Measurements from ENCODE around the gene ZAR1L. TPM values are rescaled to one million over a fixed set of nuclear protein-coding genes. Genes with fewer than 3 reads are reported as not detected.

The ZAR1L gene
- total RNA-seq, 1 experiment from 2014 or later = not detected

DNA sequence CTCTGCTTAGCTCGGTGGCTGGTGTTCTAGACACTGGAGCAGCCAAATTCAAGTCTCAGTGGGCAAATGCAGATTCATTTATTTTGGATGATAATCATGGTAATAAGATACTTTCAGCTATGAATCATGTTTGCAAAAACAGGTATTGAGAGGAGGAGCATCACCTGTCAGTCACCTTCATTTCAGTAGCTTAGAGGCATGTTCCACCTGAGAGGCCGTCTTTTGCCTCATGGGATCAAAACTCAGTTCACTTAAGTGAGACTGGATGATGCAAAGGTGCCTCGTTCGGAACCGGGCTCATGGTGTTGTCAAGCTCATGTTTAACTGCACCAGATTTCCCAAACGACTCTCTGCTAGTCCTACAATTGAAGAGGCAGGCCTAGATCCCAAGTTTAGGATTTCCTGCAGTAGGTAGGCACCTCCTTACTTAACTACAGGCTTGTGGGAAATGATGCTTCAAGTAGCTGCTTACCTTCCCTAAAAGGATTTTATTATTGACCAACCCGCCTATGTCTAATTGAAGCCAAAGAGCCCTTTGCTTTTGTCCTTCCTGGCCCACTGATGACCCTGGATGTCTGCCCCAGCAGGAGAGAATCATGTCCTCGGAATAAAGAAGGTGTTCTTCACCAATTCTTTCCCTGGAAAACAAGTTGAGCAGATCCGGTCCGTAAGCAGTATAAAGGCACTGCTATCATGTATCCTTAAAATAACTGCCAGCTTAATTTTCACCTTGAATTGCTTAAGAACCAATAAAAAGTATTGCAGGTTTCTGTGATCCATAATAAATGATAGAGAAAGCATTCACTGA, 60.0 kb downstream of the ZAR1L start:
- intact Hi-C loops (cut with micrococcal nuclease) = no loop called here
- H3K4me3 ChIP-seq (ENCODE audit: low read length) = peak overlapping the region; percentile 62; the same call in 1 of the 2 replicates
- H3K9ac ChIP-seq (ENCODE audit: low read length) = no peak overlapping the region
- POLR2A ChIA-PET (ENCODE audit: unreplicated experiment) = interaction anchor here (0.9 kb wide), 1 partner anchor 8 kb away, joined by 3 read pairs; no protein-coding TSS in a partner anchor
- H3K9me2 ChIP-seq (replicated peaks; ENCODE audit: low read length) = no peaks in the 10 kb centered on the region
- peaks cover 22% of the 10 kb centered on the region for H3K4me1 ChIP-seq (ENCODE audit: insufficient read depth, low read length)
- H3K4me2 ChIP-seq (ENCODE audit: low read length) = peak overlapping the region; percentile 80
- ATAC-seq (peak; percentile 41), DNase-seq (peak; percentile 45)
- BruUV-seq (replicated peaks) = no TSS peak
- no peaks in the 10 kb centered on the region for H4K20me1 ChIP-seq (ENCODE audit: low read length)
- TF ChIP-seq EZH2phosphoT487 (IDR thresholded peaks at IDR 0.05; ENCODE audit: borderline replicate concordance, low read length) (no peak), CTCF (conservative IDR thresholded peaks at IDR 0.05; ENCODE audit: low read depth, low read length) (no peak), EZH2 (IDR thresholded peaks at IDR 0.05; ENCODE audit: low read length, unreplicated experiment) (no peak)
- CTCF ChIA-PET = interaction anchor here (0.6 to 0.7 kb wide), 2 partner anchors 33 to 935 kb away, joined by 3 to 5 read pairs; no protein-coding TSS in a partner anchor
- no peaks in the 10 kb centered on the region for H3F3A ChIP-seq (ENCODE audit: low read length, unreplicated experiment)
- no peaks in the 10 kb centered on the region for H3K79me2 ChIP-seq (ENCODE audit: low read length)
- no peaks in the 10 kb centered on the region for H3K27me3 ChIP-seq (ENCODE audit: low read length)
- no peak overlapping the region for H3K27ac ChIP-seq (ENCODE audit: low read length)
- H3K36me3 ChIP-seq (ENCODE audit: low read depth, low read length) = no peaks in the 10 kb centered on the region
- peak overlapping the region; percentile 84 for H2AFZ ChIP-seq (ENCODE audit: low read length)
- no peaks in the 10 kb centered on the region for H3K9me3 ChIP-seq (ENCODE audit: low read length)

DNA sequence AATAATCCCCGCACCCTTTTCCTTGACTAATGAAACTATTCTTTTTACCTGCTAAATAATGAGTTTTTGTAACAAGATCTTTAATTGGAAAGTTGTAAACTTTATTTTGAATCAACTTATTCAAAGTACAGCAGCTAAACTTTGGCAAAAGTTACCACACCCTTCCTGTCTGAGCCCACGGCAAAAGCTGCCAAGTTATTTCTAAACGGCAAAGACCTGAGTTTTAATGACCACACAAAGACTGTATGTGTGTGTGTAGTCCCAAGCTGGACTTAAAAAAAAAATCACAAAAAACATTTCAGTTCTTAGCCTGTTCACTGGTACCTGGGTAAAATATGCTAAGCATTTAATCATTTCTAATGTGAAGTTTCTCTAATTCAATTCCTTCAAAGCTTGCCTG, 60.7 kb downstream of the ZAR1L start:
- H3K4me1 ChIP-seq (ENCODE audit: insufficient read depth, low read length) = peaks cover 22% of the 10 kb centered on the region
- H3K27ac ChIP-seq (ENCODE audit: low read length) = no peak overlapping the region
- ChIA-PET POLR2A (ENCODE audit: unreplicated experiment) (no interaction called here), CTCF (interaction anchor here (0.6 to 0.7 kb wide), 2 partner anchors 34 to 934 kb away, joined by 3 to 5 read pairs; no protein-coding TSS in a partner anchor)
- no peak overlapping the region for H3K9ac ChIP-seq (ENCODE audit: low read length)
- peak overlapping the region; percentile 80 for H3K4me2 ChIP-seq (ENCODE audit: low read length)
- H3K27me3 ChIP-seq (ENCODE audit: low read length) = no peaks in the 10 kb centered on the region
- H3K9me2 ChIP-seq (replicated peaks; ENCODE audit: low read length) = no peaks in the 10 kb centered on the region
- H3K4me3 ChIP-seq (ENCODE audit: low read length) = peak overlapping the region; percentile 62
- H3K9me3 ChIP-seq (ENCODE audit: low read length) = no peaks in the 10 kb centered on the region
- TF ChIP-seq EZH2phosphoT487 (IDR thresholded peaks at IDR 0.05; ENCODE audit: borderline replicate concordance, low read length) (no peak), CTCF (conservative IDR thresholded peaks at IDR 0.05; ENCODE audit: low read depth, low read length) (no peak), EZH2 (IDR thresholded peaks at IDR 0.05; ENCODE audit: low read length, unreplicated experiment) (no peak)
- DNase-seq = no peak
- H3F3A ChIP-seq (ENCODE audit: low read length, unreplicated experiment) = no peaks in the 10 kb centered on the region
- no peaks in the 10 kb centered on the region for H4K20me1 ChIP-seq (ENCODE audit: low read length)
- TSS peak; percentile 70 for BruUV-seq (replicated peaks)
- ATAC-seq = peak; percentile 57
- intact Hi-C loops (cut with micrococcal nuclease) = no loop called here
- H2AFZ ChIP-seq (ENCODE audit: low read length) = peak overlapping the region; percentile 84
- H3K79me2 ChIP-seq (ENCODE audit: low read length) = no peaks in the 10 kb centered on the region
- H3K36me3 ChIP-seq (ENCODE audit: low read depth, low read length) = no peaks in the 10 kb centered on the region

GRCh38 chr13:32253911-32254399, 61.2 kb downstream of the ZAR1L start:
- BruUV-seq (replicated peaks) = no TSS peak
- H4K20me1 ChIP-seq (ENCODE audit: low read length) = no peaks in the 10 kb centered on the region
- H3K4me3 ChIP-seq (ENCODE audit: low read length) = peak overlapping the region; percentile 62
- H3K27ac ChIP-seq (ENCODE audit: low read length) = no peak overlapping the region
- ATAC-seq (peak; percentile 43), DNase-seq (no peak)
- CTCF ChIA-PET = no interaction called here
- no peak overlapping the region for H3K9ac ChIP-seq (ENCODE audit: low read length)
- no peaks in the 10 kb centered on the region for H3K9me2 ChIP-seq (replicated peaks; ENCODE audit: low read length)
- peak overlapping the region; percentile 84 for H2AFZ ChIP-seq (ENCODE audit: low read length)
- H3K9me3 ChIP-seq (ENCODE audit: low read length) = no peaks in the 10 kb centered on the region
- TF ChIP-seq EZH2phosphoT487 (IDR thresholded peaks at IDR 0.05; ENCODE audit: borderline replicate concordance, low read length) (no peak), EZH2 (IDR thresholded peaks at IDR 0.05; ENCODE audit: low read length, unreplicated experiment) (no peak), CTCF (conservative IDR thresholded peaks at IDR 0.05; ENCODE audit: low read depth, low read length) (no peak)
- intact Hi-C loops (cut with micrococcal nuclease) = no loop called here
- POLR2A ChIA-PET (ENCODE audit: unreplicated experiment) = no interaction called here
- H3F3A ChIP-seq (ENCODE audit: low read length, unreplicated experiment) = no peaks in the 10 kb centered on the region
- no peaks in the 10 kb centered on the region for H3K27me3 ChIP-seq (ENCODE audit: low read length)
- H3K4me1 ChIP-seq (ENCODE audit: insufficient read depth, low read length) = peaks cover 22% of the 10 kb centered on the region
- no peaks in the 10 kb centered on the region for H3K36me3 ChIP-seq (ENCODE audit: low read depth, low read length)
- H3K79me2 ChIP-seq (ENCODE audit: low read length) = no peaks in the 10 kb centered on the region
- peak overlapping the region; percentile 80 for H3K4me2 ChIP-seq (ENCODE audit: low read length)

Measured in PC-3 (cell line).